ENCODE data around the gene CSE1L. TPM values are rescaled to one million over a fixed set of nuclear protein-coding genes. Genes with fewer than 3 reads are reported as not detected.

CSE1L gene
- total RNA-seq, 1 experiment from 2014 or later: 246 TPM

DNA sequence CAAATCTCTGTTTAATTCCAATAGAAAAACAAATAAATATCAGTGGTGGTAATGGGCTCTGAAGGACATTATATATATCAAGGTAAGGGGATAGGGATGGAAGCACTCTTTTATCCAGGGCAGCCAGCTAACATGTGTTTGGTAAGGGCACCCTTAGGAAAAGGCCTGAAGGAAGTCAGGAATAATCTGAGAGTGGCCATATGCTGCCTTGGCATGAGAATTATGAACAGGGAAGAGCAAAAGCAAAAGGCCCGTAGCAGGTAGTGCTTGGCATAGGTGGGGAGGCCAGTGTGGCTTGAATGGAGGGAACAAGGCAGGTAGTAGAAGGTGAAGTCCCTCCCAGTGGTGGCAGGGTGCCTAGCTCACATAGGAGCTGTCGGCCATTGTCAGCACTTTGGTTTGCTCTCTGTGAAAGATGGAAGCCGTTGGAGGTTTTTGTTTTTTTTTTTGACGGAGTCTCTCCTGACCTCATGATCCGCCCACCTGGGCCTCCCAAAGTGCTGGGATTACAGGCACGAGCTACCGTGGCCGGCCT, 39.6 kb upstream of the CSE1L start:
- Histone ChIP-seq H3K9ac (ENCODE audit: extremely low read depth, insufficient read length, low read length) (no peak overlapping the region), H2BK15ac (ENCODE audit: low read depth, low read length) (no peak overlapping the region), H3K14ac (ENCODE audit: insufficient read depth, low read length) (no peak overlapping the region), H2BK12ac (ENCODE audit: insufficient read length, low read depth, low read length) (no peak overlapping the region), H3K79me2 (ENCODE audit: insufficient read depth, low read length) (no peaks in the 10 kb centered on the region), H3K23ac (ENCODE audit: insufficient read length, low read depth, low read length) (no peak overlapping the region), H4K8ac (replicated peaks; ENCODE audit: insufficient read length, low read depth, low read length) (no peak overlapping the region), H3K4ac (ENCODE audit: low read depth, low read length) (no peak overlapping the region), H3K79me1 (ENCODE audit: insufficient read depth, low read depth, low read length, poor library complexity, severe bottlenecking) (no peaks in the 10 kb centered on the region), H3K23me2 (ENCODE audit: insufficient read length, low read depth, low read length, poor library complexity, severe bottlenecking) (no peaks in the 10 kb centered on the region), H3T11ph (ENCODE audit: low read length) (no peak overlapping the region), H4K91ac (ENCODE audit: insufficient read length, low read depth, low read length) (no peak overlapping the region), H3K27me3 (ENCODE audit: insufficient read depth, low read length) (no peaks in the 10 kb centered on the region), H2BK120ac (ENCODE audit: low read depth, low read length, poor library complexity, severe bottlenecking) (no peak overlapping the region), H2AK5ac (ENCODE audit: insufficient read length, low read length) (no peak overlapping the region), H4K5ac (ENCODE audit: insufficient read length, low read depth, low read length) (no peak overlapping the region), H2AFZ (ENCODE audit: low read length) (no peak overlapping the region), H3K56ac (ENCODE audit: insufficient read length, low read depth, low read length) (no peak overlapping the region), H4K20me1 (ENCODE audit: control insufficient read depth, insufficient read depth, insufficient read length) (no peaks in the 10 kb centered on the region), H3K9me3 (ENCODE audit: control insufficient read depth, low read depth, low read length) (no peaks in the 10 kb centered on the region), H3K18ac (ENCODE audit: insufficient read length, low read depth, low read length) (no peak overlapping the region), H2BK5ac (ENCODE audit: insufficient read length, low read length) (no peak overlapping the region), H2BK20ac (ENCODE audit: low read depth, low read length, poor library complexity, severe bottlenecking) (no peak overlapping the region), H3K27ac (ENCODE audit: insufficient read length, low read depth, low read length) (no peak overlapping the region), H3K4me2 (ENCODE audit: insufficient read depth, insufficient read length, low read length) (no peak overlapping the region), H3K4me1 (ENCODE audit: insufficient read depth, low read length) (no peaks in the 10 kb centered on the region)
- peaks cover 0 to 6% of the 10 kb centered on the region in 2 experiments; a peak in 2 of 4 replicates for H3K4me1 Mint-ChIP-seq
- H3K36me3 Mint-ChIP-seq (ENCODE audit: insufficient read depth in 1 of 3, low read depth in 3 of 3): peaks cover 0 to 43% (median 16%) of the 10 kb centered on the region in 3 experiments; a peak in 6 of 7 replicates
- peak overlapping the region in 2 of 3 experiments; percentile 37 to 77; a peak in 2 of 7 replicates for H3K27ac Mint-ChIP-seq
- H3K4me3 Mint-ChIP-seq: no peak overlapping the region
- H3K27me3 Mint-ChIP-seq (ENCODE audit: low read depth): no peaks in the 10 kb centered on the region
- peak; percentile 31 for DNase-seq
- no peak for TF ChIP-seq CTCF (conservative IDR thresholded peaks at IDR 0.05)
- H3K9me3 Mint-ChIP-seq: no peaks in the 10 kb centered on the region
- WGBS (ENCODE audit: extremely low coverage, insufficient read length, low lambda C conversion rate): no CpG with 5 or more reads among the region's 8 CpGs

Measured in H9 (cell line).